ENCODE data around the gene GIMAP2. TPM values are rescaled to one million over a fixed set of nuclear protein-coding genes. Genes with fewer than 3 reads are reported as not detected.
A peak's percentile ranks its signal among the peaks of the same experiment; 100 is the strongest.

Gene GIMAP2
- total and polyA plus RNA-seq, 8 donors = 14.7 to 30.6 (median 17.5) TPM

GRCh38 chr7:150722431-150722931, 37.0 kb downstream of the GIMAP2 start:
- ATAC-seq = no peak
- H3K27ac ChIP-seq = peak overlapping the region in 1 of 2 donors; percentile 11

GRCh38 chr7:150723467-150723866, 38.0 kb downstream of the GIMAP2 start:
- TF ChIP-seq CTCF (IDR thresholded peaks at IDR 0.05) = no peak
- Histone ChIP-seq H3K36me3 (peaks cover 0 to 35% of the 10 kb centered on the region in 2 donors), H3K4me1 (peaks cover 0 to 45% of the 10 kb centered on the region in 2 donors), H3K4me3 (no peak overlapping the region), H3K9me3 (peaks cover 0 to 16% of the 10 kb centered on the region in 2 donors), H3K27ac (no peak overlapping the region), H3K27me3 (no peaks in the 10 kb centered on the region)
- intact Hi-C loops (cut with DNase I) = no loop called here
- DNase-seq (no peak), ATAC-seq (no peak)

More at GRCh38 chr7:150722431-150722931, 37.0 kb downstream of the GIMAP2 start:
- Histone ChIP-seq H3K9me3 (peaks cover 0 to 8% of the 10 kb centered on the region in 2 donors), H3K36me3 (peaks cover 0 to 35% of the 10 kb centered on the region in 2 donors), H3K4me3 (no peak overlapping the region), H3K27me3 (no peaks in the 10 kb centered on the region), H3K4me1 (peaks cover 0 to 53% of the 10 kb centered on the region in 2 donors)
- intact Hi-C loops (cut with DNase I) = no loop called here
- peak in 1 of 4 donors; percentile 23 for DNase-seq
- TF ChIP-seq CTCF (IDR thresholded peaks at IDR 0.05) = no peak

GRCh38 chr7:150727381-150727780, 41.9 kb downstream of the GIMAP2 start:
- TF ChIP-seq CTCF (IDR thresholded peaks at IDR 0.05) = no peak
- Histone ChIP-seq H3K36me3 (peaks cover 0 to 5% of the 10 kb centered on the region in 2 donors), H3K4me3 (no peak overlapping the region), H3K27ac (no peak overlapping the region), H3K4me1 (peaks cover 0 to 10% of the 10 kb centered on the region in 2 donors), H3K27me3 (no peaks in the 10 kb centered on the region), H3K9me3 (peaks cover 0 to 21% of the 10 kb centered on the region in 2 donors)
- DNase-seq (no peak), ATAC-seq (no peak)
- intact Hi-C loops (cut with DNase I) = no loop called here

- peaks cover 0 to 5% of the 10 kb centered on the region in 2 donors for H3K4me1 ChIP-seq
- ATAC-seq (no peak), DNase-seq (no peak)
- TF ChIP-seq CTCF (IDR thresholded peaks at IDR 0.05) = no peak
- no peak overlapping the region for H3K4me3 ChIP-seq
- H3K27ac ChIP-seq = no peak overlapping the region
- intact Hi-C loops (cut with DNase I) = no loop called here
- peaks cover 0 to 21% of the 10 kb centered on the region in 2 donors for H3K9me3 ChIP-seq
- no peaks in the 10 kb centered on the region for H3K36me3 ChIP-seq
- H3K27me3 ChIP-seq = no peaks in the 10 kb centered on the region
These were observed 42.5 kb downstream of the GIMAP2 start for GRCh38 chr7:150728011-150728410.

- no peak for DNase-seq
- Histone ChIP-seq H3K27me3 (no peaks in the 10 kb centered on the region), H3K9me3 (peaks cover 0 to 21% of the 10 kb centered on the region in 2 donors), H3K4me3 (no peak overlapping the region), H3K36me3 (no peaks in the 10 kb centered on the region), H3K4me1 (peaks cover 0 to 2% of the 10 kb centered on the region in 2 donors), H3K27ac (no peak overlapping the region)
- intact Hi-C loops (cut with DNase I) = no loop called here
- no peak for TF ChIP-seq CTCF (IDR thresholded peaks at IDR 0.05)
- no peak for ATAC-seq
These were observed 43.1 kb downstream of the GIMAP2 start for GRCh38 chr7:150728609-150729008.

Measured in left lung (tissue), 10 donors.